HG03039 (cell line): ENCODE data around the gene AKAP12.

Source experiments
- ATAC-seq: cut with Tn5 transposase; IDR thresholded peaks from one replicate; pipeline ENCODE4 v1.9.1; 2021; ENCODE audit warnings: mild to moderate bottlenecking, moderate library complexity; ENCODE audit not compliant: unreplicated experiment

AKAP12 gene

GRCh38 chr6:151232899-151233298 lies 6.9 kb upstream of the AKAP12 start:
- no peak for ATAC-seq

- no peak for ATAC-seq
Observed at GRCh38 chr6:151233731-151234130, 6.0 kb upstream of the AKAP12 start.

GRCh38 chr6:151236668-151237401 lies 2.9 kb upstream of the AKAP12 start:
- no peak for ATAC-seq

GRCh38 chr6:151240036-151240685 lies 394 bp downstream of the AKAP12 start:
- ATAC-seq, result no peak

GRCh38 chr6:151240791-151241642 lies 1.2 kb downstream of the AKAP12 start:
- ATAC-seq, result no peak

- ATAC-seq, result no peak
Observed at GRCh38 chr6:151241853-151242252, 2.1 kb downstream of the AKAP12 start.

GRCh38 chr6:151242420-151242861 lies 2.7 kb downstream of the AKAP12 start:
- ATAC-seq, result no peak

GRCh38 chr6:151243481-151243880 lies 3.7 kb downstream of the AKAP12 start:
- no peak for ATAC-seq

- ATAC-seq, result no peak
Observed at GRCh38 chr6:151247490-151247889, 7.7 kb downstream of the AKAP12 start.

- no peak for ATAC-seq
Observed at GRCh38 chr6:151248295-151248694, 8.5 kb downstream of the AKAP12 start.

GRCh38 chr6:151252634-151253033 lies 12.9 kb downstream of the AKAP12 start:
- no peak for ATAC-seq

- ATAC-seq, result no peak
Observed at GRCh38 chr6:151254451-151255081, 14.8 kb downstream of the AKAP12 start.

GRCh38 chr6:151255811-151256210 lies 16.0 kb downstream of the AKAP12 start:
- no peak for ATAC-seq

- no peak for ATAC-seq
Observed at GRCh38 chr6:151257985-151258445, 18.2 kb downstream of the AKAP12 start.

- ATAC-seq, result no peak
Observed at GRCh38 chr6:151260205-151260604, 20.4 kb downstream of the AKAP12 start.

GRCh38 chr6:151263035-151263434 lies 23.3 kb downstream of the AKAP12 start:
- no peak for ATAC-seq

GRCh38 chr6:151263967-151264366 lies 24.2 kb downstream of the AKAP12 start:
- no peak for ATAC-seq

- ATAC-seq, result no peak
Observed at GRCh38 chr6:151265282-151265681, 25.5 kb downstream of the AKAP12 start.

GRCh38 chr6:151269321-151269995 lies 29.7 kb downstream of the AKAP12 start:
- no peak for ATAC-seq

- ATAC-seq, result no peak
Observed at GRCh38 chr6:151275121-151275520, 35.4 kb downstream of the AKAP12 start.
